Measurements from ENCODE around the gene LYPD6B.

DNA sequence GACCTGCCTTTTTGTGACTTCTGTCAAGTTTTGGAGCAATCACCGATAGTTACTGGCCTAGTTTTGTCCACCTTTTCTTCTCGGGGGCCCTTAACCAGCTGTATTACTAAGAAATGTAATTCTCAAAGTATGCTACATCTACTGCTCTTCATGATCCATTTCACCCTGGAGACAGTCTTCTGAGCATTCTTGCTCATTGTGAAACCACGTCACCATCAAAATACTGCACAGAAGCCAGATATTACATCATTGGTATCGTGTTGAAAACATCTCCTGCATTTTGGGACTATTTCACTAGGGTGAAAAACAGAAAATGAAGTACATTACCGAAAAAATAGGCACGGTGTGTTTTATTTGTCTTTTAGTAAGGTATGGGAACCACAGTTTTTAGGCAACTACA, 11.7 kb downstream of the LYPD6B start:
- TF ChIP-seq, protein P1, sequence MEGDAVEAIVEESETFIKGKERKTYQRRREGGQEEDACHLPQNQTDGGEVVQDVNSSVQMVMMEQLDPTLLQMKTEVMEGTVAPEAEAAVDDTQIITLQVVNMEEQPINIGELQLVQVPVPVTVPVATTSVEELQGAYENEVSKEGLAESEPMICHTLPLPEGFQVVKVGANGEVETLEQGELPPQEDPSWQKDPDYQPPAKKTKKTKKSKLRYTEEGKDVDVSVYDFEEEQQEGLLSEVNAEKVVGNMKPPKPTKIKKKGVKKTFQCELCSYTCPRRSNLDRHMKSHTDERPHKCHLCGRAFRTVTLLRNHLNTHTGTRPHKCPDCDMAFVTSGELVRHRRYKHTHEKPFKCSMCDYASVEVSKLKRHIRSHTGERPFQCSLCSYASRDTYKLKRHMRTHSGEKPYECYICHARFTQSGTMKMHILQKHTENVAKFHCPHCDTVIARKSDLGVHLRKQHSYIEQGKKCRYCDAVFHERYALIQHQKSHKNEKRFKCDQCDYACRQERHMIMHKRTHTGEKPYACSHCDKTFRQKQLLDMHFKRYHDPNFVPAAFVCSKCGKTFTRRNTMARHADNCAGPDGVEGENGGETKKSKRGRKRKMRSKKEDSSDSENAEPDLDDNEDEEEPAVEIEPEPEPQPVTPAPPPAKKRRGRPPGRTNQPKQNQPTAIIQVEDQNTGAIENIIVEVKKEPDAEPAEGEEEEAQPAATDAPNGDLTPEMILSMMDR (IDR thresholded peaks at IDR 0.05), result no peak
- no peak for TF ChIP-seq POLR2A (IDR thresholded peaks at IDR 0.05)

Data from body of pancreas (tissue), 4 donors.